ENCODE measurements around the gene PRRC2B.
A peak's percentile ranks its signal among the peaks of the same experiment; 100 is the strongest.

The PRRC2B gene

DNA sequence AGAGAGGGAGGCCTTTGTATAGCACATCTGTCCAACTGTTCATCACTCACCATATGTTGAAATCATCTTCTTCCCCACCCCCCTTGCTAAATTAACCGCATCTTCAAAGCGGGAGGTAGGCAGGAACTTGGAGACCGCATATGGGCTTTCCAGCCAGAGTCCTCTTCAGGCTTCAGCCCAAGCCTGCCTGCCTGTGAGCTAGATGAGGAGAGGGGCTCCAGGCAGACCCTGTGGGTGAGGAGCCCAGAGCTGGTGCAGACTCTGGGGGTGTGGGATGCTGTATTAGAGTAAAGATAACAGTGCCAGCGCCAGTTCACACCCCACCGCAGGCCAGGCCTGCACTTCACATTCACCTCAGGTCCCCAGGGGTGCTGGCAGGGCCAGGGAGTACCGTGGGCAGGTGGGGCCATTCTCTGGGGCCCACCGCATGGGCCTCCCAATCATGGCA, 16.2 kb downstream of the PRRC2B start:
- no peak for DNase-seq

DNA sequence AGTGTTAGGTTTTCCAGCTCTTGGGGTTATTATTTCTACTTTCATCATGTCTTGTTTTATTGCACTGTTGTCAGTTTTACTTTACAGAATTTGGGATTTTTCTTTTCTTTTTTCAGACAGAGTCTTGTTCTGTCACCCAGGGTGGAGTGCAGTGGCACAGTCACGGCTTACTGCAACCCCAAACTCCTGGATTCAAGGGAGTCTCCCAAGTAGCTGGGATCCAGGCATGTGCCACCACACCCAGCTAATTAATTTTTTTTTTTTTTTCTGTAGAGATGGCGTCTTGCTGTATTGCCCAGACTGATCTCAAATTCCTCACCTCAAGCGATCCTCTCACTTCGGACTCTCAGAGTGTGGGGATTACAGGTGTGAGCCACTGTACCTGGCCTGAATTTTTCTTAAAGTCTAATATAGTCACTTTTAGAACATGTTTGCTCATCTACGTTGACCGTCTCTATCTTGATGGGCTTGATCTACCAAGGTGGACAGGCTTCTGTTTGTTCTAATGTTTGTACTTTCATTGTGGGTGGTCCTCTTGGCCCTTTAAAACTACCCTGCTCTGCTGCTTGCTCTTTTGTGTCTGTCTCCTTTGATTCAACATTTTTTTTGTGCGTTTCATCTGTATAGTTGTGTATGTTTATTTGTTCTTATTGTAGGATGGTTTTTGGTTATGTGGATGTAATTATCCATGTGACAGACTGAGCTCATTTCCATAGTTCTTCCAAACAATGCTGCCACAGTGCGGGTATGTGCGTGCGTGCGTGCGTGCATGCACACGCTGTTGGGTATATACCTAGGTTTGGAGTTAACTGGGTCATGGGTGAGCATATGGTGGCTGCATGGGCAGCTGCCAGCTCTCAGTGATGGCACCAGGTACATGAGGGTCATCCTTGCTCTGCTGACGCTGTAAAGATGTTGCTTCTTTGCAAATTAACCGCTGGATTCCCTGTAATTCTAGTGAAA, 18.1 kb downstream of the PRRC2B start:
- DNase-seq = peak in 1 of 2 experiments; percentile 51

DNA sequence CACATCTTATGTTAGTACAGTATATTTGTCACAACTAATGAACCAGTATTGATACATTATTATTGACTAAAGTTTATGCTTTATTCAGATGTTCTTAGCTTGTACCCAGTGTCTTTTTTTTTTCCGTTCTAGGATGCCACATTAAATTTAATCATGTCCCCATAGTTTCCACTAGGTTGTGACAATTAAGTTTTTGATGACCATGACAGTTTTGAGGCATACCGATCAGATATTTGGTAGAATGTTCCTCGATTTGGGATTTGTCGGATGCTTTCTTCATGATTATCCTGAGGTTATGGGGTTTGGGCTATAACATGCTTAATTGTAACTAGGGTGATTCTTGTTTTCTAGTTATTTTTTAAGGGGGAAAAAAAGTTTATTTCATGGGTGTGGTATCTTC, 22.6 kb downstream of the PRRC2B start:
- DNase-seq = no peak

DNA sequence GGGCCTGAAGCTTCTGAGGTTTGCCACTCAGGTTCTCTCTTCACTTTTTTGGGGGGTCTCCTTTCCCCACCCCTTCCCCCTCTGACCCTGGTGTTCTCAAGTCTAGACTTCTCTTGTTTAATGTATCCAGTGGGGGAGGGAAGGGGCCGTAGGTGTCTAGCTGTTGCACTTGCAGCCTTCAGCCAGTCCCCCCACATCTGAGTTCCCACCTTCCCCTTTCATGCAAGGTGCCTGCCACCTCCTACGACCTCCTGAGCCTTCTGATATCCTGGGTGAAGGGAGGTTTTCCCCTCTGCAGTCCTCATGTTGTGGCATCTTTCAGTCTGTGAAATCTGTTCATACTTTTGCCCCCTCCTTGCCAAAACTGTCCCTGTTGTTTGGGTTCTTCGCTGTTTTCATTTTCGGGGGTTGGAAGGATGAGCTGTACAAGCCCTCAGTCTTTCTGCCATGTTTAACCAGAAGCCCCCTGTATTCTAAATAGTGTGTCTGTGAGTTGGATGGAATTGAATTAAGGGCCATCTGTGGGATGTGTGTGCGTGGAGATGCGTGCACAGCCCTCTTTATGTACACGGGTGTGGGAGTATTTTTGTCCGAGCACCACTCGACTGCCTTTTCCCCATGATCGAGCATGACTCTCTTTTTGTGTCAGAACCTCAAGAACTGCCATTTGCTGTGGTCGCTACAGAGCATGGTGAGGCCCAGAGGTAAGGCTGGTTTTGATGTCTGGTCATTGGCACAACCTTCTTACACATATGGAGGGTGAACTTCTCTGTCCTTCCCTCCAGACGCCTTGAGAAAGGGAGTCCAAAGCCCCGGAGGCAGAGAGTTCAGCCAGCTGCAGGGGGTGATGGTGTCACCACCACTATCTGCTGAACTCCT, 23.6 kb downstream of the PRRC2B start:
- DNase-seq = no peak

DNA sequence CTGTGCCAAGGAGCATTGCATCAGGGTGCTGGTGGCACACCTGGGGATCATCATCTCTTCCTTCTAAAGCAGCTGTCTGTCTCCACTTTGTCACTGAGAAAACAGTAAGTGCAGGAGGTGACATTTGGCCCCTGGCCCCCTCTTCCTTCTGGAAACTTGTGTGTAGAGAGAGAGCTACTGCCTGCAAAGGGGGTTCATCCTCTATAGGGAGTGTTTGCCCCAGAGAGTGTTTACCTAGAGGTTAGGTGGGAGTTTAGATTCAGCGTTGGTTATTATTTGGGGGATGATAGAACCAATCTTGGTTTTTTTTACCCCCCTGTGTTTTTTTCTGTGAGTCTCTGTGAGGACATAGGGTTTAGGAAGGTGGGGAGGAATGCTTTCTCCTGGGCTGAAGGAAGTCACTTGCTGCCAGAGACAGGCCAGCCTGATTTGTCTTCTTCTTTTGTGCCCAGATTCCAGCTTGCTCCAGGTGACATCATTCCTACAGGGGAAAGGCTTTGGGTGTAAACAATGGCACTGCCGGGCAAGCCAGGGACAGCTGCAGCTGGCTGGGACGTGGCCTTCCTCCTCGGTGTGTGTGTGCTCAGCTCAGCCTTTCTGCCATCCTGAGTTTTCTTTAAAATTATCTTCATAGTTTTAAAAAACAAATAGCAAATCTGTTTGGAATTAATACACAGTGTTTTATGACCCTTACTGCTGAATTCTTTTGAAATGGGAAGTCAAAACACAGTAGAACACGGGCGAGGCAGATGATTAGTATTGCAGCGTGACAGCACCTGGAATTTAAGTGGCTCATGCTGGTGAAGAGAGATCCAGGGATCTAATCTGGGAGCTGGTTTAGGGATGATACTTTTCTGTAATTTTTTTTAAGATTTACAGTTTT, 24.5 kb downstream of the PRRC2B start:
- peak; percentile 47 to 84 for DNase-seq

DNA sequence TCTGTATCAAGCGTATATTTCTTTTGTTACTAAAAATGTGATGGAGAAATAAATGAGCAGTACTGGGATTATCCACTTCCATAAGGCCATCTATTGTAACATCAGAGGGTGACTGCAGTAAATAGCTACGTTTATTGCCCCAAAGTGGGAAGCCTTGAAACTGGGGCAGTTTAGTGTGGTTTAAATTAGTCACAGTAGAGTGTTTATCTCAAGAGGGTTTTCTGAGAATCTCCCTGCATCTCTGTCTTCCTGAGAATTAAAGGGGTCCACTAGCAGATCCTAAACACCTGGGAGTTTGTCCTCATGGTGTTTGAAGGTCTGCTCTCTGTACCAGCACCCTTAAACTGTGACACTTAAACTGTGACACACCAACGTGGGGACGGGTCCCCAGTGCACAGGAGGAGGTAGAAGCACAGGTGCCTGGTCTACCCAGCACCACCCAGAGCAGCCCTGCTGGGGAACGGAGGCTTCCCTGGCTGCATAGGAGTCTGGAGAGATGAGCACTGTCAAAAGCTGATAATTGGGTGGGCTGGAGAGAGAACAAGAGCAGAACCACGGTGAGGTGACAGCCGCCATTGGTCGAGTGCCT, 25.2 kb downstream of the PRRC2B start:
- no peak for DNase-seq

DNA sequence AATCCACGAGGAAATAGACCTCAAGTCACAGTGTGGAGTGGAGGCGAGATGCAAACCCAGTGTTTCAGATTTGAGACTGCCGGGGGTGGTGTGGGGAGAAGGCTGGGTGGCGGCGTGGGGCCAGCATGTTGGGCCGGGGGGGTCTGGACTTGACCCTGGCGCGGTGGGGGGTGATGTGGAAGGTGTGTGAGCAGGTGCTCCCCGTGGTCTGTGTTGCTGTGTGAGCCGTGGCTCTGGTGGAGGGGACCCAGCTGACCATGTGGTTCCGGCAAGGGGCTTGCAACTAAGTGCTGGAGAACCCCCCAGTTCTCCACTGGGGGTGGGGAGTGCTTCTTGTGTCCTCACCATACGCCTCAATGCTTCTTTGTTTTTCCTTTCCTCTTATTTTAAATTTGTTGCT, 25.8 kb downstream of the PRRC2B start:
- no peak for DNase-seq

DNA sequence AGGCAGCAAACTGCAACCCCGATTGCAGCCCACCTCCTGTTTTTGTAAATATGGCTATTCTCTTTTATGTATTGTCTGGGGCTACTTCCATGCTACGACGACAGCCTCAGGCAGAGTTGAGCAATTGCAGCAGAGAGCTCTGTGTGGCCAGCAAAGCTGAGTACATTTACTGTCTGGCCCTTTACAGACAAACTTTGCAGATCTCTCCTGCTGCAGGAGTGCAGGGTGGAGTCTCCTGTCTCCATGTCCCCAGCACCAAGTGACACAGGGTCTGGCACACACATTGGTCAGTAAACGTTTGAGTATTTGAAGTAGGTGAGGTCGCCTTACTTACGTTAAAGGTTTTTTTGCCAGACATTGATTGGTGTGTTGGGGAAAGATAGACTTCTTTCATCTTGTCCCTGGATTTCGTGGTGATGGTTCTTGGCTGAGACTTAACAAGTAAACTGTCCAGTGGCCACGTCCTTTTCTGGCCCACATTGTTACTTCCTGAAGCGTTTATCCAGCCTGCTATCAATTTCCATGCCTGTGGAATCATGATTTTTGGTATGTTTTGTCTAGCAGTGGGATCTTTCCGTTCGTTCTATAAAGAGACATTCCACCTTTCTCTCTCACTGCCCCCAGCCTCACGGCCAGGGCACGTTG, 27.2 kb downstream of the PRRC2B start:
- peak in 1 of 2 experiments; percentile 32 for DNase-seq

DNA sequence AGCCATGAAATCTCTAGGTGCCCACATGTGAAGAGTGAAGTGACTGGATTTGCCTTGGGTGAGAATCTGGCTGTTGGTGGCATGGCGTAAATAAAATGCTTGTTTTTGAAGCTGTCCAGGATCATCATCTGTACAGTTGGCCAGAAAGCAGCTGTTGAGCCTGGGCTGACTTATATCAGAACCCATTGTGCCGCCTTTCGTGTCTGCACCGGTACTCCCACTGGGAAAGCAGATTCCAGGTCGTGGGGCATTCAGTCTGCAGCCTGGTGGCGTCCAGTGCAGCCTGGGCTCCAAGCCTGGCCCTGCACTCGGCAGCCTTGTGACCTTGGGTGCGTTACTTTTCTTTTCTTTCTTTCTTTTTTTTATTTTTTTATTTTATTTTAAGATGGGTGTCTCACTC, 27.8 kb downstream of the PRRC2B start:
- DNase-seq = no peak

DNA sequence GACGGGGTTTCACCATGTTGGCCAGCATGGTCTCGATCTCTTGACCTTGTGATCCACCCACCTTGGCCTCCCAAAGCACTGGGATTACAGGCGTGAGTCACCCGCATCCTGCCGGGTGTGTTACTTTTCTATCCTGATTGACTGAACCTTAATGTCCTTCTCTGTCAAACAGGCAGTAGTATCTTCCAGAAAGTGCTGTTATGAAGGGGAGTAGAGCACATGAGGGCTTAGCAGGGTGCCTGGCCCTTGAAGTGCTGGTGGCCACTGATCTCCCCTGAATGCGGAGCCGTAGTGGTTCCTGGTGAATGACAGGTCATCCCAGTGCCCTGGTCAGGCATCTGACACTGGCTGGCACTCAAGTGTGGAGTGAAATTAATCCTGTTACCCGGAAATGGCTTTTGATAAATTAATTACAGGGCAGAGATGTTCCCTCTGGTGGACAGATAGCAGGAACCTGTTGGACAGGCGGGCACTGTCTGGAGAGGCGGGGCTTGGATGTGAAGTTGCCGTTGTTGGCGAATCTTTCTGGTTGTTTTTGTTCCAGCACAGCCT, 28.4 kb downstream of the PRRC2B start:
- DNase-seq = no peak

DNA sequence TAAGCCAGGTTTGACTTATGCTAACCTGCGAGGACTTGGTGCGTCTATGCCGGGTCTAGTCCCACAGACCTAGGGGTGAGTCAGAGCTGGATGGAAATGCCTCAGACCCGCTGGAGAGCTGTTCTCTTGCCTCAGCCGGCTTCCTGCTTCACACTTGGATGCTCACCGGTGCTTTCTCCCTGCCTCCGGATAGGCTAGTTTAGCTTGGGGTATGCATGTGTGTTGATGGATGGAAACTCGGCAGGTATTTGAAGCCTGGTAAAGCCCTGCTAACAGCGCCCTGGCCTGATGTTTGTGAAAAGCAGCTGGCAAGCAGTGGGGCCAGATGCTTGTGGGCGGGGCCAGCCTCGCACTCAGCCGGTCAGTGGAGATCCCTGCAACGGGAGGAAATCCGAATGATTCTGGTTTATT, 29.3 kb downstream of the PRRC2B start:
- DNase-seq = peak; percentile 45 to 70

DNA sequence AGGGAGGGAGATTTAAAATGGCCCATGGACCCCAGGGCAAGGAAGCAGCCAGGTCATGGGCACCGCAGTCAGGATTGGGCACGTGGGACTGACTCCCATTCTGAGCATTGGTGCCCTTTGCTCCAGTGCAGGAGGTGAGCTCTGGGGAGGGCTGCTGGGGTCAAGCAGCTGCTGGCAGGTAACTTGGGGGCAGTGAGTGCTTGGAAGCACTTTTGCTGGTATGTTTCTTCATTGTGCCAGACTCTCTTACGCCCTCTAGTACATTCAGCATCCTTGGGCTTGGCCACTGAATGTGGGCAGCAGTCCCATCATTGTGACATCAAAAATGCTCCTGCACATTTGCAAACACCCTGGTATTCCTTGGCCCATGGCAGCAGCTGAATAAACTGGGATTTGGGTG, 32.7 kb downstream of the PRRC2B start:
- DNase-seq = no peak

DNA sequence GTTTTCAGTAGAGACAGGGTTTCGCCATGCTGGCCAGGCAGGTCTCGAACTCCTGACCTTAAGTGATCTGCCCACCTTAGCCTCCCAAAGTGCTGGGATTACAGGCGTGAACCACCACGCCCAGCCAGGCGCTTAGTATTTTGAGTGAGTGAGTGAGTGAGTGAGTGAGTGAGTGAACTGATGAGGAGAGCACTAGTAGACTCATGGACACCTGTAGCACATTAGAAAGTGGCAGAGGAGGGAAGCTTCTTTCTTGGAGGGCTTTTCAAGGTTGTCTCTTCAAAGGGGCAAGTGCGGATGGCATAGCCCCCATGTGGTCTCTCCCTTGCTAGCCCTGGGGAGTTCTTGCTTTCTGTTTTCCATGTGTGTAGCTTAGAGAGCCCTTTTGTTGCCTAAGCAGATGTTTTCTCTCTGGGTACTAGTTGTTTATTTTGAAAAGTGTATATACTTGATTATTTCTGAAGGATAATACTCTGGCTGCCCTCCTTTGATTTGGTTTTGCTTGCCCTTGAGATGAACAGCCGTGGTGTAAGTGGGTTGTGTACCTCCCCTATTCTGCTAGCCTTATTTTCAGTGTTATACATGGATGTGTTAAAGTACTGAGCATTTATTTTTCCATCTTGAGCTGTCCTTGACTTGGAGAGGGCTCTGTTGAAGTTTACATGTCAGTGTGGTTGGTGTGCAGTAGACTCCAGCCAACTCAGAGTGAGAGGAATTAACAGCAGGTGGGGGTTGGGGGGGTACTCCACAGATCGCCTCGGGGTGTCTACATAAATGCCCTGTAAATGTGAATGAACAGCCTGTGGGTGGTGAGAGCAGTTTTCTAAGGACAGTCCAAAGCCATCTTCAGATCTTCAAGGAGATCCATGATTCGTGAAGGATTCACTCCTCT, 35.5 kb downstream of the PRRC2B start:
- DNase-seq = no peak

DNA sequence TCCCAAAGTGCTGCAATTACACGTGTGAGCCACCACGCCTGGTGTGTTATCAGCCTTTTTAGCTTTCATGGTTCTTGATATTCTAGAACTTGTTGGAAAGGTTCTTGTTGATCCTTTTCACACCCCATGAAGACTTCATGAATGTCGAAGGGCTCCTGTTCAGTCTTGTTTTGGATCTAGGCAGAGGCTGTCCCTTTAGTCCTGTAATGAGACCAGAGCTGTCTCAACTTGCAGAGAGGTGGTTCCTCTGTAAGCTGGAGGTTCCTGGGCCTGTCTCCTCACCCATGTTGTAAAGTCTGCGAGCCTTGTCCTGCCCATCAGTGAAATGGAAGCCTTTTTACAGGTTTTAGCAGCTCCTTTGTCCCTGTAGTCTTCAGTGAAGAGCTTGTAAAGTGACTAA, 38.2 kb downstream of the PRRC2B start:
- no peak for DNase-seq

DNA sequence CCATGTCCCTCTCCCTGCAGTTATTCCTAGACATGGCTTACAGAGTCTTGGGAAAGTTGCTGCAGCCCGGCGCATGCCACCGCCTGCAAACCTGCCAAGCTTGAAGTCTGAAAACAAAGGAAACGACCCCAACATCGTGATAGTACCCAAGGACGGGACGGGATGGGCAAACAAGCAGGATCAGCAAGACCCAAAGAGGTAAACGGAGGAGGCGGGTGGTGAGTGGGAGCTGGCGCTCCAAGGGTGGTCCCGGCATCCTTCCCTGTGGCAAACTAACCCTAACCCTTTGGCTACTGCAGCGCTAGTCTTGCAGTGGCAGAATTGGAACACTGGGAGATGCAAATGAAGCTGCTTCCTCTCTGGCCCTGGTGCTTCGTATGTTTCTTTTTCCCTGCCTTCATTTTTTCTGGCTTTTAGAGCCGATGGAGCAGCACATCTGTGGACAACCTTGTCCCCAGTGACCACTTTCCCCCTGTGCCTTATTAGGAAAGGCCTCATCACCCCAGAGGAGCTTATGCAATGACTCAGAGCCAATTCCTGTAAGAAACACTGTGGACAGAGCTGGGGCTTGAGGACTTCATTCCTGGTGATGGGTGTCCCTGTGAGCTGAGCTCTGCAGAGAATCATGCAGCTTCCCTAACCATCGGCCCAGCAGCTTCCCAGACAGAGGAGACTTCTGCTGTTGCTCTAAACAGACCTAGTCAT, 38.9 kb downstream of the PRRC2B start:
- DNase-seq = no peak

DNA sequence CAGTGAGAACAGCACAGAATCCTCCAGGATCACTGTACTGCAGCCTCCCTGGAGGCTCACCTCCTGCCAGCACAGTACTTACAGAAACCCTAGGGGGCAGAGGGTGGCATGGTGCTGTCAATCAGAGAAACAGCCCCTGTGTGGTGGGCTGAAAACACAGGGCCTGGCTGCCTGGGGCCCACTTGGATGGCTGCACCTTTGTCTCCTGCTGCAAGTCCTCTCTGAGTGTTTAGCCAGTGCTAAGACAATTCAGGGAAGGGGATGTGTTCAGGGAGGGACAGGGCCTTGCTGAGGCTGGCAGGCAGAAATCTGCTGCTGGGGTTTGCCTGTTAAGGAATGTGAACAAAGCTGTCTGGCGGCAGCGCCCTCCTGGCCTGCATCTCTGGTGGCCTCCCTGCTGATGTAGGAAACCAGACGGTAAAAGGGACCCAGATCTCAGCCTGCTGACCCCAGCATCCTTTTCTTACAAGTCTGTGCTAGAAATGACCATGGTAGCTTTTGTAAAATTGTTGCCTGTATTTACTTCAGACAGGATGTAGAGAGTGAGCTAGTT, 39.5 kb downstream of the PRRC2B start:
- no peak for DNase-seq

DNA sequence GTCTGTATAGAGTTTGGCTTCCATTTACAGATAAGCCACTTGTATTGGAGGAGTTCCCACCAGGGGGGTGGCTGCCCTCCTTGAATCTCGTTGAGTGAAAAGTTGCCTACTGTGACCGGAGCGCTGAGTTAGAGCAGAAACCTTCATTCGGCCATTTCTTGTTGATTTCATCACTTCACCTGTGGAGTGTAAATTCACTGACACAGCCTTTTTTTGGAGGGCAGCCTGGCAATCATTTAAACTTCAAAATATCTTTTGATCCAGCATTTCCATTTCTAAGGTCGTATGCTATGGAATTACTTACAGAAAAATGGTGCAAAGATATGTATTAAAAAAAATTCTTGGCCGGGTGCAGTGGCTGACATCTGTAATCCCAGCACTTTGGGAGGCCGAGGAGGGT, 40.8 kb downstream of the PRRC2B start:
- no peak for DNase-seq

DNA sequence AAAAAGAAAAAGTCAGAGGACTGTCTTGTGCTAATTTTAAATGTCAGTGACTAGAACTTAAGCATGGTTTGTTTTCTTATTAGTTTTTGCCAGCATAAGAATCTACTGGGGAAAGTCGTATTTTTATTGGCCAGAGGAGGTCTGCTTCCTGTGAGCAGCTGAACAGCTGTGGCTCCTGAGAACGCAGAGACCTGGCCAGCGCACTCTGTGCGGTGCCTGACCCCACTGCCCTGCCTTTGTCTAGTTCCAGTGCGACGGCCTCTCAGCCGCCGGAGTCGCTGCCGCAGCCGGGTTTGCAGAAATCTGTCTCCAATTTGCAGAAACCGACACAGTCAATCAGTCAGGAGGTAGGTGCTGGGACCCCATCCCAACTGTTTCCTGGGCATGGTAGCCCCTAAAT, 42.5 kb downstream of the PRRC2B start:
- no peak for DNase-seq

DNA sequence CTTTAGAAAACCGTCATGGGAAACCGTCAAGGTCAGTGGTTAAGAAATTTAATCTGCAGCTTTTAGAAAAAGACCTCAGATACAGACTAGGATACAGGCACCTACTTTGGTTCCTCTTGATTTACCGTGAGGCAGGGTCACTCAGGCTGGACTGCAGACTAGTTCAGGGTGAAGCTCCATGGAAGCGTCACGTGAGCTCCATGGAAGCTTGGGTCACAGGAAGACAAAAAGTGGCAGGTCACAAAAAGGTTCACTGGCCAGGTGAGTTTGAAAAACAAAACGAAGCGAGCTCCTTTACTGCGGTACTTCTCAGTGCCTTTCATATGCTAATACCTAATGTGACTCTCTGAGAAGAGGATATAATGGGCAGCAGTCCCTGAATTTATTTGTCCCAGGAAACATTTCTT, 43.0 kb downstream of the PRRC2B start:
- no peak for DNase-seq
